Glomerular visceral epithelial cell (primary cell): Measurements from ENCODE around the gene ARHGAP32.

Experiments used
- DNase-seq: peaks from one replicate; pipeline ENCODE4 v3.0.0-alpha.2; 2016; ENCODE audit errors: extremely low spot score

Gene ARHGAP32

GRCh38 chr11:128956401-128957201, 235.5 kb downstream of the ARHGAP32 start:
- peak; percentile 61 for DNase-seq

GRCh38 chr11:128955636-128956035, 236.5 kb downstream of the ARHGAP32 start:
- no peak for DNase-seq

GRCh38 chr11:128953151-128953550, 239.0 kb downstream of the ARHGAP32 start:
- no peak for DNase-seq

- no peak for DNase-seq
Measured at GRCh38 chr11:128949791-128950454, 242.2 kb downstream of the ARHGAP32 start.

GRCh38 chr11:128948583-128948982, 243.5 kb downstream of the ARHGAP32 start:
- DNase-seq: no peak

- no peak for DNase-seq
Measured at GRCh38 chr11:128947773-128948172, 244.4 kb downstream of the ARHGAP32 start.

- peak; percentile 31 for DNase-seq
Measured at GRCh38 chr11:128946648-128947047, 245.5 kb downstream of the ARHGAP32 start.

- DNase-seq: no peak
Measured at GRCh38 chr11:128943428-128943976, 248.6 kb downstream of the ARHGAP32 start.

- no peak for DNase-seq
Measured at GRCh38 chr11:128942817-128943427, 249.2 kb downstream of the ARHGAP32 start, which contains the start of gene TP53AIP1. TP53AIP1 (minus strand) TSS chr11:128942871; CDS start chr11:128937818, 5,053 bp downstream.

GRCh38 chr11:128942272-128942612, 249.9 kb downstream of the ARHGAP32 start:
- DNase-seq: no peak

- no peak for DNase-seq
Measured at GRCh38 chr11:128941573-128942271, 250.4 kb downstream of the ARHGAP32 start.

GRCh38 chr11:128941110-128941509, 251.0 kb downstream of the ARHGAP32 start:
- no peak for DNase-seq

- DNase-seq: no peak
Measured at GRCh38 chr11:128940603-128941002, 251.5 kb downstream of the ARHGAP32 start.

- no peak for DNase-seq
Measured at GRCh38 chr11:128940156-128940555, 252.0 kb downstream of the ARHGAP32 start.

- DNase-seq: no peak
Measured at GRCh38 chr11:128939591-128939990, 252.5 kb downstream of the ARHGAP32 start.

- no peak for DNase-seq
Measured at GRCh38 chr11:128938156-128938885, 253.8 kb downstream of the ARHGAP32 start.

- no peak for DNase-seq
Measured at GRCh38 chr11:128937480-128937879, 254.6 kb downstream of the ARHGAP32 start.

GRCh38 chr11:128936606-128937251, 255.4 kb downstream of the ARHGAP32 start:
- no peak for DNase-seq

- DNase-seq: no peak
Measured at GRCh38 chr11:128934926-128935325, 257.2 kb downstream of the ARHGAP32 start.

GRCh38 chr11:128934351-128934750, 257.8 kb downstream of the ARHGAP32 start:
- DNase-seq: no peak
